ENCODE data around the gene PSMD8.

GRCh38 chr19:38373907-38374331, 452 bp upstream of the PSMD8 start:
- no peak for TF ChIP-seq CTCF (conservative IDR thresholded peaks at IDR 0.05)
- no peak for TF ChIP-seq EZH2 (IDR thresholded peaks at IDR 0.05; ENCODE audit: low read depth)
